Measurements from ENCODE around the gene AHNAK2.

AHNAK2 gene

DNA sequence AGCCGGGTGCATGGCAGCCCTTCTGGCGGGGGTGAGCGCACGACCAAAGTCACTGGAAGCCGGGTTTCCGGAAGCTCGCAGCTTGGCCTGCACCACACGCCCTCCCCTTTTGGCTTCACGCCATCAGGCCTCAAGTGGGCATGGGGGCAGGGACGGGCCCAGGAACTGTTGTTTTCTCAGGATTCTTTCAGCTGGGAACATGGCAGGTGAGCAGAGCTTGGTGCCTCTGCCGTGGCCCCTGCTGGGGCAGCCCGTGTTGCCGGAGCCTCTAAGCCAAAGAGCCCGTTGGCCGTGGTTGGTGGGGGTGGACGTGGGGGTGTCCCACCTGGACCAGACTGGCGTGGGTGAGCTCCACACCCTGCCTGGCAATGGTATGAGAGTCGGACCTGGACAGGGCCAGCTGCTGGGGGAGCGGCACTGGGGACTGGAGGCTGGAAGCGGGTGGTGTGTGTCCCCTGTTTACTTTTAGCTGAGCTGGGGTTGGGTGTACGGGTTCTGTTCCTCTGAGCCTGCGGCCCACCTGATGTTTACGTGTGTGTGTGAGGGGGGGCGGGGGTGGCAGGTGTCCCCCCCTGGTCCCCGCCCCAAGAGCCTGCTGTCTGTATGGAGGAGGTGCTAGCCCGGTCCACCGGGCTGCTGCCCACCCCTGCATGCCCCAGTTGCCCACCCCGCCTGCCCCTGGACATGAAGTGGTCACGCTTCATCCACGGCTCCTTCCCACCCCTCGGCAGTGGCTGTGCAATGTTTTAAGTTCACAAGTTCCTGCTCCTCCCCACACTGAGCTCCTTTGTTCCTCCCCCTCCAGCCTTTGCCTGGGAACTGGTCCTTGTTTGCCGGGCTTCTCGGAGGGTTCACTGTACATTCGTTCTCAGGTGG, 82.2 kb downstream of the AHNAK2 start (continued):
- TF ChIP-seq, protein P1, sequence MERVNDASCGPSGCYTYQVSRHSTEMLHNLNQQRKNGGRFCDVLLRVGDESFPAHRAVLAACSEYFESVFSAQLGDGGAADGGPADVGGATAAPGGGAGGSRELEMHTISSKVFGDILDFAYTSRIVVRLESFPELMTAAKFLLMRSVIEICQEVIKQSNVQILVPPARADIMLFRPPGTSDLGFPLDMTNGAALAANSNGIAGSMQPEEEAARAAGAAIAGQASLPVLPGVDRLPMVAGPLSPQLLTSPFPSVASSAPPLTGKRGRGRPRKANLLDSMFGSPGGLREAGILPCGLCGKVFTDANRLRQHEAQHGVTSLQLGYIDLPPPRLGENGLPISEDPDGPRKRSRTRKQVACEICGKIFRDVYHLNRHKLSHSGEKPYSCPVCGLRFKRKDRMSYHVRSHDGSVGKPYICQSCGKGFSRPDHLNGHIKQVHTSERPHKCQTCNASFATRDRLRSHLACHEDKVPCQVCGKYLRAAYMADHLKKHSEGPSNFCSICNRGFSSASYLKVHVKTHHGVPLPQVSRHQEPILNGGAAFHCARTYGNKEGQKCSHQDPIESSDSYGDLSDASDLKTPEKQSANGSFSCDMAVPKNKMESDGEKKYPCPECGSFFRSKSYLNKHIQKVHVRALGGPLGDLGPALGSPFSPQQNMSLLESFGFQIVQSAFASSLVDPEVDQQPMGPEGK (tag by site-specific recombination; IDR thresholded peaks at IDR 0.05) = peak; percentile 55
- TF ChIP-seq EGR2 (tag by site-specific recombination; IDR thresholded peaks at IDR 0.05; ENCODE audit: low read depth) = 0 out of 2 replicates have a peak, but pooled peaks have one; percentile 16

DNA sequence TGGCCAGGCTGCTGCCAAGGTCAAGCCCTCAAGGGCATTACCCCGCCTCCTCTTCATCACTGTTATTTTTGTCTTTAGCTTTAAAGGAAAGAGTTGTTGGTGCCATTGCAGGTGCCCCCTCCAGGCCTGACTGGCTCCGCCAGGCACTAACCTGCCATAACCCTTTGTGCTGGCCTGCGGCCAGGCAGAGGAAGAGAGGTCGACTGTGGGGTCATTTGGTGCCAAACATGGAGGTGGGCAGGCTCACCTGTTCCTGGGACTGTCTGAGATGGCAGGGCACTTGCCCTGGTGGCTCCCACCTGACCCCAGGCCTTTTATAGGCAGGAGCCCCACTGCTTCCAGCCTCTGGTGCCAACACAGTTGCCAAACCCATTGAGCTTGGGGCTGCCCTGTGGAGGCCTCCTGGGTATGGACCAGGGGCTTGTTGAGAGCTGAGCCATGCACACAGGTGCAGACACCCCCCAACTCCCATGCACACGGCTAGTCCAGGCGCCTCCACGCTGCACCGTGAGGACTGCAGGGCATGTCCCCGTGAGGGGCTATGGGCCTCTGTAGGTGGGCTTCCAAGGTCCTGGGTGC, 82.9 kb downstream of the AHNAK2 start:
- POLR2A ChIA-PET = no interaction called here
- TF ChIP-seq, protein P2, sequence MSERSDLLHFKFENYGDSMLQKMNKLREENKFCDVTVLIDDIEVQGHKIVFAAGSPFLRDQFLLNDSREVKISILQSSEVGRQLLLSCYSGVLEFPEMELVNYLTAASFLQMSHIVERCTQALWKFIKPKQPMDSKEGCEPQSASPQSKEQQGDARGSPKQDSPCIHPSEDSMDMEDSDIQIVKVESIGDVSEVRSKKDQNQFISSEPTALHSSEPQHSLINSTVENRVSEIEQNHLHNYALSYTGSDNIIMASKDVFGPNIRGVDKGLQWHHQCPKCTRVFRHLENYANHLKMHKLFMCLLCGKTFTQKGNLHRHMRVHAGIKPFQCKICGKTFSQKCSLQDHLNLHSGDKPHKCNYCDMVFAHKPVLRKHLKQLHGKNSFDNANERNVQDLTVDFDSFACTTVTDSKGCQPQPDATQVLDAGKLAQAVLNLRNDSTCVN (tag by site-specific recombination; optimal IDR thresholded peaks at IDR 0.05) = no peak
- TF ChIP-seq ZFP37 (tag by site-specific recombination; IDR thresholded peaks at IDR 0.05) (no peak), ZNF350 (tag by site-specific recombination; IDR thresholded peaks at IDR 0.05) (no peak), KLF1 (tag by site-specific recombination; IDR thresholded peaks at IDR 0.05) (no peak), ZNF324 (tag by site-specific recombination; IDR thresholded peaks at IDR 0.05) (no peak), KLF8 (tag by site-specific recombination; IDR thresholded peaks at IDR 0.05) (no peak), ZNF114 (tag by site-specific recombination; IDR thresholded peaks at IDR 0.05) (no peak), ZEB2 (tag by site-specific recombination; IDR thresholded peaks at IDR 0.05) (no peak), MEIS1 (CRISPR knock-in tag; IDR thresholded peaks at IDR 0.05; ENCODE audit: borderline replicate concordance) (no peak), ZNF214 (tag by site-specific recombination; IDR thresholded peaks at IDR 0.05; ENCODE audit: borderline replicate concordance) (no peak), ZNF112 (tag by site-specific recombination; IDR thresholded peaks at IDR 0.05) (no peak), ZNF777 (tag by site-specific recombination; IDR thresholded peaks at IDR 0.05; ENCODE audit: borderline replicate concordance) (no peak), ZBTB7A (tag by site-specific recombination; IDR thresholded peaks at IDR 0.05; ENCODE audit: low read depth) (no peak), ZNF701 (tag by site-specific recombination; IDR thresholded peaks at IDR 0.05) (no peak), ZNF830 (tag by site-specific recombination; IDR thresholded peaks at IDR 0.05; ENCODE audit: low read depth) (no peak), ZNF626 (tag by site-specific recombination; IDR thresholded peaks at IDR 0.05) (no peak)
- TF ChIP-seq, protein P3, sequence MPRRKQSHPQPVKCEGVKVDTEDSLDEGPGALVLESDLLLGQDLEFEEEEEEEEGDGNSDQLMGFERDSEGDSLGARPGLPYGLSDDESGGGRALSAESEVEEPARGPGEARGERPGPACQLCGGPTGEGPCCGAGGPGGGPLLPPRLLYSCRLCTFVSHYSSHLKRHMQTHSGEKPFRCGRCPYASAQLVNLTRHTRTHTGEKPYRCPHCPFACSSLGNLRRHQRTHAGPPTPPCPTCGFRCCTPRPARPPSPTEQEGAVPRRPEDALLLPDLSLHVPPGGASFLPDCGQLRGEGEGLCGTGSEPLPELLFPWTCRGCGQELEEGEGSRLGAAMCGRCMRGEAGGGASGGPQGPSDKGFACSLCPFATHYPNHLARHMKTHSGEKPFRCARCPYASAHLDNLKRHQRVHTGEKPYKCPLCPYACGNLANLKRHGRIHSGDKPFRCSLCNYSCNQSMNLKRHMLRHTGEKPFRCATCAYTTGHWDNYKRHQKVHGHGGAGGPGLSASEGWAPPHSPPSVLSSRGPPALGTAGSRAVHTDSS (tag by site-specific recombination; IDR thresholded peaks at IDR 0.05) = no peak
- TF ChIP-seq, protein P4, sequence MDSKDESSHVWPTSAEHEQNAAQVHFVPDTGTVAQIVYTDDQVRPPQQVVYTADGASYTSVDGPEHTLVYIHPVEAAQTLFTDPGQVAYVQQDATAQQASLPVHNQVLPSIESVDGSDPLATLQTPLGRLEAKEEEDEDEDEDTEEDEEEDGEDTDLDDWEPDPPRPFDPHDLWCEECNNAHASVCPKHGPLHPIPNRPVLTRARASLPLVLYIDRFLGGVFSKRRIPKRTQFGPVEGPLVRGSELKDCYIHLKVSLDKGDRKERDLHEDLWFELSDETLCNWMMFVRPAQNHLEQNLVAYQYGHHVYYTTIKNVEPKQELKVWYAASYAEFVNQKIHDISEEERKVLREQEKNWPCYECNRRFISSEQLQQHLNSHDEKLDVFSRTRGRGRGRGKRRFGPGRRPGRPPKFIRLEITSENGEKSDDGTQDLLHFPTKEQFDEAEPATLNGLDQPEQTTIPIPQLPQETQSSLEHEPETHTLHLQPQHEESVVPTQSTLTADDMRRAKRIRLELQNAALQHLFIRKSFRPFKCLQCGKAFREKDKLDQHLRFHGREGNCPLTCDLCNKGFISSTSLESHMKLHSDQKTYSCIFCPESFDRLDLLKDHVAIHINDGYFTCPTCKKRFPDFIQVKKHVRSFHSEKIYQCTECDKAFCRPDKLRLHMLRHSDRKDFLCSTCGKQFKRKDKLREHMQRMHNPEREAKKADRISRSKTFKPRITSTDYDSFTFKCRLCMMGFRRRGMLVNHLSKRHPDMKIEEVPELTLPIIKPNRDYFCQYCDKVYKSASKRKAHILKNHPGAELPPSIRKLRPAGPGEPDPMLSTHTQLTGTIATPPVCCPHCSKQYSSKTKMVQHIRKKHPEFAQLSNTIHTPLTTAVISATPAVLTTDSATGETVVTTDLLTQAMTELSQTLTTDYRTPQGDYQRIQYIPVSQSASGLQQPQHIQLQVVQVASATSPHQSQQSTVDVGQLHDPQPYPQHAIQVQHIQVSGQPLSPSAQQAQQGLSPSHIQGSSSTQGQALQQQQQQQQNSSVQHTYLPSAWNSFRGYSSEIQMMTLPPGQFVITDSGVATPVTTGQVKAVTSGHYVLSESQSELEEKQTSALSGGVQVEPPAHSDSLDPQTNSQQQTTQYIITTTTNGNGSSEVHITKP (tag by site-specific recombination; IDR thresholded peaks at IDR 0.05) = no peak
- no peak overlapping the region for H3K4me3 ChIP-seq (ENCODE audit: low read depth, low read length)
- CTCF ChIA-PET = interaction anchor here (0.6 to 2.1 kb wide), 9 partner anchors 14 to 150 kb away, joined by 3 to 19 read pairs (median 4); no protein-coding TSS in a partner anchor
- no peaks in the 10 kb centered on the region for H3K9me3 ChIP-seq (ENCODE audit: control insufficient read depth, insufficient read depth, low read depth, low read length)
- H3K27ac ChIP-seq (ENCODE audit: extremely low read depth, low read depth, low read length) = no peak overlapping the region
- peaks cover 0 to 22% of the 10 kb centered on the region in 2 experiments; a peak in 1 of 3 replicates for H3K36me3 ChIP-seq (ENCODE audit: control insufficient read depth in 2 of 2, insufficient read depth in 1 of 2, low read length in 2 of 2)
- peaks cover 7% of the 10 kb centered on the region for H3K4me1 ChIP-seq (ENCODE audit: control insufficient read depth, insufficient read depth, low read length)

Data from HEK293 (cell line).